ENCODE results near the gene BICRAL.
"Not testable (repeated sequence)": the region's sequence is repeated elsewhere in the genome, so short reads cannot be mapped to it uniquely, and the experiment has no call there.

BICRAL gene

GRCh38 chr6:42762950-42763349 is 18.9 kb upstream of the BICRAL start:
- no peak for DNase-seq (ENCODE audit: low read depth)

DNA sequence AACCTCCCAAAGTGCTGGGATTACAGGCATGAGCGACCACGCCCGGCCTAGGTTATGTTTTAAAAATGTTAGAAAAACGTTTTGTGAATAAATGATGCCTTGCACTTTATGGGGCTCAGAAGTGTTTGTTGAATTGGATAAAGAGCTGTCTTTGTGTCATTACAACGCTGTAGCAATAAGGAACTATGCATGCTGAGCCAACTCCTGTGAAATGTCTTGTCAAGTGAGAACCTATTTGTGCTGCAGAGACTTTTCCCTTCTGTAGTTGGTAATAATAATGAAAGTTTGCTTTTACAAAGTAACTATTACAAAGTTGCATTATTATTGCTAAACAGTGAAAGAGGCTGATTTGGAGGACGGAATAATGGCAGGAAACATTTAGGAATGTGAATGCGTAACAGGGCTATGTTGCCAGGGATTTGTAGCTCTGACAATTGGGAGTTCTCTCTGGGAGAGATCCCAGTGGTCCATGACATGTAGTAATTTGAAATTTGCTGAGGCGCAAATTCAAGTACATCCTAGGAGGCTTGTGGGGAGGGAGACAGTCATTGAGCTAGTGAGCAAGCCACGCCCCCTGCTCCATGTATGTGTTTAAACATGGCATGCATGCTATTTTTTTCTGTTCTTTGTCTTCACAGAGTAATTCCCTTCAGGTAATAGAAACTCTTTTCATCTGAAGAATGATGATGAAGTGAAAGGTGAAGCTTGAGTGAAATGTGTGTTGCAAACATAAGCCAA is 16.8 kb upstream of the BICRAL start:
- no peak for DNase-seq (ENCODE audit: low read depth)

- DNase-seq (ENCODE audit: low read depth) = no peak
Measured at GRCh38 chr6:42766163-42766670, 15.6 kb upstream of the BICRAL start.

GRCh38 chr6:42769051-42769450 is 12.8 kb upstream of the BICRAL start:
- no peak for DNase-seq (ENCODE audit: low read depth)

GRCh38 chr6:42769836-42770235 is 12.0 kb upstream of the BICRAL start:
- DNase-seq (ENCODE audit: low read depth) = no peak

- no peak for DNase-seq (ENCODE audit: low read depth)
Measured at GRCh38 chr6:42771741-42772100, 10.1 kb upstream of the BICRAL start.

DNA sequence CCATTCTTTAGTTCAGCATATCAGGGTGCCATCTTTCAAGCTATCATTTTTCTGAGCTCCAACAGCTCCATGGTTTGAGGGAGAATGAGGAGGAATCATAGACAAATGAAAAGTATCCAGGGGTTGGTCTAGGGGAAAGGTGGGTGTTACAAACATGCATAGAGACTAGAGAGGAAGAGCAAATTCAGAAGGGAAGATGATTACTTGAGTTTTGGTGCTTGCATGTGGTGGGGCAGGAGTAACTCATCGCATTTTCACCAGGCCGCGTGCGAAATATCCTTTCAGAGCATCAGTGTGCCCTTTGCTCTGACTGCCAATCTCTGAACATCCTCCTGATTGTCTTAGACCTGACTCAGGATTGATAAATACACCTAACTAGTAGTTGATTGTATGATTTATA is 7.7 kb upstream of the BICRAL start:
- DNase-seq (ENCODE audit: low read depth) = no peak

GRCh38 chr6:42774821-42775487 is 6.9 kb upstream of the BICRAL start:
- DNase-seq (ENCODE audit: low read depth) = not testable (repeated sequence)

- DNase-seq (ENCODE audit: low read depth) = no peak
Measured at GRCh38 chr6:42777126-42777822, 4.6 kb upstream of the BICRAL start.

- no peak for DNase-seq (ENCODE audit: low read depth)
Measured at GRCh38 chr6:42778122-42778521, 3.7 kb upstream of the BICRAL start.

DNA sequence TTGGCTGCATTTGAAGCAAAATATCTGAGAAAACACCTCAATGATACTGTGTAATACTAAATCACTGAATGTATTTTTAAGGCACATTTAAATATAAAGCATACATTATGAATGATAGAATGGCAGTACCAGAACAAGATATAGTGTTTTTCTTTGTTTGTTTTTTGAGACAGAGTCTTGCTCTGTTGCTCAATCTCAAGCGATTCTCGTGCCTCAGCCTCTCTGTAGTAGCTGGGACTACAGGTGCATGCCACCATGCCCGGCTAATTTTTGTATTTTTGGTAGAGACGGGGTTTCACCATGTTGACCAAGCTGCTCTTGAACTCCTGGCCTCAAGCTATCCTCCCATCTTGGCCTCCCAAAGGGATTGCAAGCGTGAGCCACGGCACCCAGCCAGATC is 2.3 kb upstream of the BICRAL start:
- no peak for DNase-seq (ENCODE audit: low read depth)

- DNase-seq (ENCODE audit: low read depth) = no peak
Measured at GRCh38 chr6:42781546-42781795, 381 bp upstream of the BICRAL start.

- peak; percentile 60 for DNase-seq (ENCODE audit: low read depth)
Measured at GRCh38 chr6:42782689-42783176, 881 bp downstream of the BICRAL start.

DNA sequence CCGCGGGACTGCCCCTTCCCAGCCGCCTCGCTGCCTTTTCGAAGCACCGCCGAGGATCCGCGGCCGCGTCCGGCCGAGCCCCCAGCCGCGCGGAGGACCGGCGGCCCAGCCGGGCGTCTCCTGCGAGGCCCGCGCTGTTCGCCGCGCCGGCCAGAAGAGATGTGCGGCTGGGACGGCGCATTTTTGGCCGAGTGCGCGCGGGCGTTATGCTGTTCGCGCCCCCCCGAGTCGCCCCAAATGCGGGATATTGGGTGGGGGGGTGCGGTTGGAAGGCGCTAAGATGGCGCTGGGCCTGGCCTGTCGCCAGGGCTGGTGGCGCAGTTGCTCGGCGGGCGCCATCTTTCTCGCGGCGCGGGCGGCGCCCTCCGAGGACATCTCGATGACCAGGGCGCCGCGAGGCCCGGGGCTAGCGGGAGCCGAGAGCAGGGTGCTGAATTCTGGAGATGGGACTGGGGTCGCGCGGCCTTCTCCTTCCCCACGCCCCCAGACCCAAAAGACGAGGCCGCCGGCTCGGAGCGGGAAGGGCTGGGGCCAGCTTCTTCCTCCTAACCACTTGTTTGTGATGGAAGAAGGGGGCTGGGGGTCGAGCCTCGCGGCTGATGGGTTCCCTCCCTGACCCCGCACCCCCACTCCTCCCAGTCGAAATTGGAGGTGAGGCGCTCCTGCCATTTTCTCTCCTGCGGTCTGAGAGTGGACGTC is 1.5 kb downstream of the BICRAL start:
- DNase-seq (ENCODE audit: low read depth) = peak; percentile 69

DNA sequence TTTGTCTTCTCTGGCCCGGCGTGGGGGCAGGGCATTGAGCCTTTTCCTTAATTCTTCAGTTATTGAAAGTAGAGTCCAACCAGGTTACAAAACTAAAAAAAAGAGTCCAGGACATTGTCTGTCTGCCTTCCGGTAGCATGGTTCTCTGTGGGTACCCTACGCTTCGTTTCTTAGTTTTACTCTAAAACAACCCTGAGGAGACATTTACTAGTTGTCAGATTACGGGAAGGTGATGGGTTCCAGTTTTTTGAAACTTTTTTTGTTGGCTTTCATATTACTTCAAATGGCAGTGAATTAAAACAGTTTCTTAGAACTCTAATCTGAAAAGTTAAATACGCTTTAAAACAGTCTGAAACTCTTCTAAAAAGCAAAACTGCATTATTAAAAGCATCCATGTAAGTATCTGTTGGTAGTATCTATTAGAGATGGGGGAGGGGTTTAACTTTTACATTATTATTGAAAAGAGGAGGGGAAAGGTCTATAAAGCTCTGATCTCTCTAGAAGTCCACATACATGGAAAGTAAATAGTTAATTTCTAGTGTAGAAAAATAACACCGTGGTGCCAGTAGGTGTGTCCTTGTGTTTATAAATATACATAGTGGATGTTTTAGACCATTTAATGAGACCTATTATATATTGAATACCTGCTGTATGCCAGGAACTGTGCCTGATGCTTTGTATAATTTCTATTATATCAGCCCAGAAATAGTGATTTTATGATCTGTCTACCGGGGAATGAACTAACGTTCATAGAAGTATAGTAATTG is 2.2 kb downstream of the BICRAL start:
- no peak for DNase-seq (ENCODE audit: low read depth)

DNA sequence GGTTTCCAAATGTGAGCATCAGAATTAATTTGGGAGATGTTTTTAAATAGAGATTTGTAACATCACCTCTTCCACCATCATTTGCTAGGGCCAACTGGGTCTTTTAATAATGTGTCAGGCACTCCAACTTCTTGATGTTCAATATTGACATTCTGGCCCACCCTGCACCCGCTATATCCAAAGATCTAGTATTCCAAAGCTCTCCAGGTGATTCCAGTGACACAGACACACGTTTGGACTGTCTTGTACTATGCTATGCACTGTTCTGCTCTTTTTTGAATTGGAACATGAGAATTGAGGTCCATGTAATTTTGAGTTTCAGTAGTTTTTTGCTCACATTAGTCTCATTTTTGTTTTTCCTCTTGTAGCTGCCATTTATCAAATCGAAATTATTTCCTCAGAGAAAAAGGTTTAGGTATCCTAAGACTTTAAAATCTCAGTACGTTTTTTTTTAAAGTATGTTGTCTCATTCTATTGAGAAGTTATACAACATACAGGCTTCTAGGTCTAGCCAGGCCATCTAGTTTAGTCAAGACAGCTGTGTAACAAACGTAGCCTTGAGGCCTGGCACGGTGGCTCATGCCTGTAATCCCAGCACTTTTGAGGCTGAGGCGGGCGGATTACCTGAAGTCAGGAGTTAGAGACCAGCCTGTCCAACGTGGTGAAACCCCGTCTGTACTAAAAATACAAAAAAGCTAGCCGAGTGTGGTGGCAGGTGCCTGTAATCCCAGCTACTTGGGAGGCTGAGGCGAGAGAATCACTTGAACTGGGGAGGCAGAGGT is 3.1 kb downstream of the BICRAL start:
- no peak for DNase-seq (ENCODE audit: low read depth)

GRCh38 chr6:42786525-42786985 is 4.7 kb downstream of the BICRAL start:
- DNase-seq (ENCODE audit: low read depth) = no peak

DNA sequence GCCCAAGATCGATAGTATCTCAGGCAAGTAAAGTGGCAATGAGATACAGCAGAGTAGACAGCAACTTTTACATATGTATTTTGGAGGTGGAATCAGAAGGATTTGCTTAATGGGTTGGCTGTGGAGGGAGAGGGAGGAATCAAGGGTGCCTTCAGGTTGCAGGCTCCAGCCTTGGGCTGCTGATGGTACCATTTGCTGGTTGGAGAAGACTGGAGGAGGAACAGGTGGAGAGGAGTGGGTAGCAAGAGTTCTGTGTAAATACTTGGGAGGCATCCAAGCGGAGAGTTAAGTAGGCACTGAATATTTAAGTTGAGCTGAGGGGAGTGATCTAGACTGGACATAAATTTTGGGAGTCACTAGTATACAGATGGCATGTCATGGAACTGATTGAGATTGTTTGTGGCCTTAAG is 5.2 kb downstream of the BICRAL start:
- DNase-seq (ENCODE audit: low read depth) = no peak

- DNase-seq (ENCODE audit: low read depth) = no peak
Measured at GRCh38 chr6:42788671-42789070, 6.8 kb downstream of the BICRAL start.

GRCh38 chr6:42790549-42791181 is 8.8 kb downstream of the BICRAL start:
- DNase-seq (ENCODE audit: low read depth) = no peak

Measured in activated T-cell treated with anti-CD3 and anti-CD28 coated beads for 48 hours (primary cell).